Testis (tissue), 3 donors: ENCODE measurements around the gene FRG2. TPM values are rescaled to one million over a fixed set of nuclear protein-coding genes. Genes with fewer than 3 reads are reported as not detected.
"Not testable (repeated sequence)": the region's sequence is repeated elsewhere in the genome, so short reads cannot be mapped to it uniquely, and the experiment has no call there.

Experiments
- DNase-seq: peaks from one replicate; pipeline ENCODE4 v3.0.0-alpha.2; 2019
- H3K27ac ChIP-seq, 2 donors: fragments of 200-600 bp; sonication (generic); one replicate each; pipeline ENCODE4 v1.5.1; 2019
- H3K27me3 ChIP-seq: fragments of 200-600 bp; sonication (generic); one replicate; pipeline ENCODE4 v1.5.1; 2019
- H3K36me3 ChIP-seq: fragments of 200-600 bp; sonication (generic); one replicate; pipeline ENCODE4 v1.5.1; 2017; ENCODE audit warnings: low read depth; ENCODE audit errors: missing control alignments
- H3K4me1 ChIP-seq: fragments of 200-600 bp; sonication (generic); one replicate; pipeline ENCODE4 v1.5.1; 2019
- H3K4me3 ChIP-seq, 2 donors: fragments of 200-600 bp; sonication (generic); one replicate each; pipeline ENCODE4 v1.5.1; 2017 to 2019
- H3K9me3 ChIP-seq: fragments of 200-600 bp; sonication (generic); one replicate; pipeline ENCODE4 v1.5.1; 2017
- CTCF ChIP-seq, 3 experiments: fragments of 450-650 bp in 2 of 3; fragments of 200-600 bp in 1 of 3; sonication (generic) in 1 of 3; IDR thresholded peaks; one replicate each; pipeline ENCODE4 v1.5.1; 2016 to 2019; ENCODE audit warnings: antibody characterized with exemption in 3 of 3, mild to moderate bottlenecking in 2 of 3, moderate library complexity in 1 of 3
- POLR2A ChIP-seq: fragments of 450-650 bp; IDR thresholded peaks from one replicate; pipeline ENCODE4 v1.6.1; 2017; ENCODE audit warnings: antibody characterized with exemption, mild to moderate bottlenecking, moderate library complexity
- WGBS, 2 donors: methylation state at CpG; one replicate each; pipeline ENCODE4 v1.1.5; 2018; 5-methylcytosine and 5-hydroxymethylcytosine counted together
- intact Hi-C: fragments of 100-400 bp; cut with DNase I; formaldehyde crosslinking; loops from one replicate; pipeline ENCODE4 v1.15.1; 2023; ENCODE audit warnings: low total_unique reads
- polyA plus RNA-seq: library from polyadenylated mRNA; stranded (reverse); fragments of 350-450 nt; fragmentation: Illumina TruSeq; extraction: RNeasy Lipid Tissue Mini Kit (QIAGEN cat#74804); gene quantifications from one replicate; pipeline ENCODE4 v1.2.3, GENCODE V29; 2014; ENCODE audit warnings: low read depth, low replicate concordance; ENCODE audit not compliant: insufficient read depth
- total RNA-seq, 2 donors: library from RNA; depleted of rRNA; stranded (reverse); fragments of >200 nt; gene quantifications; one replicate each; pipeline ENCODE4 v1.2.3, GENCODE V29; 2016

FRG2 gene
- total and polyA plus RNA-seq, 3 donors from 2014 or later = 0.24 TPM; not detected in 1

GRCh38 chr4:190021973-190022372, 5.1 kb downstream of the FRG2 start:
- 31 to 35% methylated on average over 14 to 24 of the region's 39 CpGs for WGBS, 2 donors
- H3K36me3 ChIP-seq, H3K4me1 ChIP-seq, H3K27ac ChIP-seq, H3K4me3 ChIP-seq, intact Hi-C loops, DNase-seq, H3K27me3 ChIP-seq, H3K9me3 ChIP-seq: not testable (repeated sequence)

GRCh38 chr4:190020790-190021717, 6.0 kb downstream of the FRG2 start:
- Histone ChIP-seq H3K4me3 (no peak overlapping the region), H3K9me3 (no peaks in the 10 kb centered on the region), H3K27me3 (no peaks in the 10 kb centered on the region), H3K36me3 (no peaks in the 10 kb centered on the region), H3K27ac (no peak overlapping the region), H3K4me1 (peaks cover 3% of the 10 kb centered on the region)
- DNase-seq = peak; percentile 63
- intact Hi-C loops = no loop called here
- WGBS, 2 donors = 4 to 7% methylated on average over 39 to 50 of the region's 55 CpGs
- TF ChIP-seq CTCF (IDR thresholded peaks at IDR 0.05) (no peak), POLR2A (no peak)

- intact Hi-C loops, DNase-seq: not testable (repeated sequence)
Observed at GRCh38 chr4:190019859-190020463, 7.1 kb downstream of the FRG2 start.

GRCh38 chr4:190019023-190019858, 7.8 kb downstream of the FRG2 start:
- H3K36me3 ChIP-seq = no peaks in the 10 kb centered on the region
- no peak overlapping the region for H3K27ac ChIP-seq
- peaks cover 3% of the 10 kb centered on the region for H3K4me1 ChIP-seq
- no peaks in the 10 kb centered on the region for H3K27me3 ChIP-seq
- no peak overlapping the region for H3K4me3 ChIP-seq
- no peaks in the 10 kb centered on the region for H3K9me3 ChIP-seq
- no peak for DNase-seq
- 5 to 13% methylated on average over 12 to 50 of the region's 57 CpGs for WGBS, 2 donors
- intact Hi-C loops = no loop called here
- TF ChIP-seq POLR2A = no peak

More at GRCh38 chr4:190019859-190020463, 7.1 kb downstream of the FRG2 start:
- 10% methylated on average over 18 to 29 of the region's 29 CpGs for WGBS, 2 donors
- H3K4me1 ChIP-seq, H3K27me3 ChIP-seq, H3K9me3 ChIP-seq, H3K4me3 ChIP-seq, H3K36me3 ChIP-seq, H3K27ac ChIP-seq: not testable (repeated sequence)

DNA sequence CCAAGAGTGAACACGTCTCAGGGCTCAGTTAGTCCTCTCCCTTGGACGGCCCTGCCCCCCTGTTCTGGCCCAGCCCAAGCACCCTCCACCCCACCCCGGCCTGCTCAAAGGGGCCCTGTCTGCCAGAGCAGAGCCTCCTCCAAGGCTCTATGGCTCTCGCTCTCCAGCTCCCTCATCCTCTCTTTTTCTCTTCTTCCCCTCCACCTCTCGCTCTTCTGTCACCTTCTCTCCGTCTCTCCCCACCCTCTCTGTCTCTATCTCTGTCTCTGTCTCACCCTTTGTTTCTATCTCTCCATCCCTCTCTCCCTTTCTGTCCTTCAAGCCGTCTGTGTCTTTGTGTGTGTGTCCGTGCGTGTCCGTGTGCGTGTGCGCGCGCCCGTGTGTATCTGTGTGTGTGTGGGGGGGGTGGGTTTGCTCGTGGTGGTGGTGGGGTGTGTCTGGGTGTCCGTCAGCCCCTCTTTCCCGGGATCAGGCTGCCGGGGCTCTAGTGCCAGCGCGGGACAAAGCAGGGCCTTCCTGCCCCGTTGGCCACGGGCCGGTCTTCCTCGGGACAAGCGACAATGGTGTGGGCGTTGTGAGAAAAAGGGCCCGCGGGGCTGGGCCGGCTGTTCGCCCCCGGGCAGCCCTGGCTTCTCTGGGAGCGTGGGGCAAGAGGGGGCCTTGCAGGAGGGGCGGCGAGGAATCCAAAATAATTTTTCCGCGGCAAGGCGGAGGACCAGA, 8.7 kb downstream of the FRG2 start:
- no peaks in the 10 kb centered on the region for H3K9me3 ChIP-seq
- no peak for TF ChIP-seq POLR2A
- no peak for TF ChIP-seq CTCF (IDR thresholded peaks at IDR 0.05)
- H3K36me3 ChIP-seq = no peaks in the 10 kb centered on the region
- WGBS, 2 donors = 4 to 8% methylated on average over 38 of the region's 38 CpGs
- peaks cover 3% of the 10 kb centered on the region for H3K4me1 ChIP-seq
- no peak overlapping the region for H3K27ac ChIP-seq
- no peak overlapping the region for H3K4me3 ChIP-seq
- intact Hi-C loops = no loop called here
- no peak for DNase-seq
- H3K27me3 ChIP-seq = no peaks in the 10 kb centered on the region
